Gastrocnemius medialis (tissue), 4 donors: ENCODE results near the gene PARD3B.

ENCODE experiments used
- CTCF ChIP-seq, 5 experiments: fragments of 450-650 bp in 3 of 5; fragments of 200-600 bp in 2 of 5; sonication (generic) in 2 of 5; IDR thresholded peaks in 4 of 5; conservative IDR thresholded peaks in 1 of 5; 1 replicate in 4 of 5; 2 replicates in 1 of 5; pipeline ENCODE4 v1.5.1; 2016 to 2019; ENCODE audit warnings: antibody characterized with exemption in 5 of 5, mild to moderate bottlenecking in 3 of 5, moderate library complexity in 3 of 5
- POLR2A ChIP-seq, 2 donors: fragments of 450-650 bp; IDR thresholded peaks; one replicate each; pipeline ENCODE4 v1.6.1; 2017; ENCODE audit warnings: antibody characterized with exemption in 2 of 2, mild to moderate bottlenecking in 2 of 2, moderate library complexity in 2 of 2

GRCh38 chr2:205471776-205472175 is 926.5 kb downstream of the PARD3B start:
- no peak for TF ChIP-seq CTCF (IDR thresholded peaks at IDR 0.05 in 4 of 5, conservative IDR thresholded peaks at IDR 0.05 in 1 of 5)
- no peak for TF ChIP-seq POLR2A (IDR thresholded peaks at IDR 0.05)
